ENCODE measurements around the gene OS9. TPM values are rescaled to one million over a fixed set of nuclear protein-coding genes. Genes with fewer than 3 reads are reported as not detected.

Gene OS9
- total RNA-seq, 1 experiment from 2014 or later: 186 TPM

GRCh38 chr12:57758552-57759359 is 64.8 kb downstream of the OS9 start:
- intact Hi-C loops (cut with micrococcal nuclease; ENCODE audit: unreplicated experiment): no loop called here
- no peak for TF ChIP-seq POLR2AphosphoS5 (IDR thresholded peaks at IDR 0.05; ENCODE audit: low read depth, low read length)
- no peak for TF ChIP-seq TCF7L2 (IDR thresholded peaks at IDR 0.05; ENCODE audit: low read depth, low read length)
- TF ChIP-seq SIN3A (IDR thresholded peaks at IDR 0.05; ENCODE audit: borderline replicate concordance, insufficient read depth, low read depth, low read length): no peak
- TF ChIP-seq CTCF (IDR thresholded peaks at IDR 0.05): no peak
- TF ChIP-seq, protein P1, sequence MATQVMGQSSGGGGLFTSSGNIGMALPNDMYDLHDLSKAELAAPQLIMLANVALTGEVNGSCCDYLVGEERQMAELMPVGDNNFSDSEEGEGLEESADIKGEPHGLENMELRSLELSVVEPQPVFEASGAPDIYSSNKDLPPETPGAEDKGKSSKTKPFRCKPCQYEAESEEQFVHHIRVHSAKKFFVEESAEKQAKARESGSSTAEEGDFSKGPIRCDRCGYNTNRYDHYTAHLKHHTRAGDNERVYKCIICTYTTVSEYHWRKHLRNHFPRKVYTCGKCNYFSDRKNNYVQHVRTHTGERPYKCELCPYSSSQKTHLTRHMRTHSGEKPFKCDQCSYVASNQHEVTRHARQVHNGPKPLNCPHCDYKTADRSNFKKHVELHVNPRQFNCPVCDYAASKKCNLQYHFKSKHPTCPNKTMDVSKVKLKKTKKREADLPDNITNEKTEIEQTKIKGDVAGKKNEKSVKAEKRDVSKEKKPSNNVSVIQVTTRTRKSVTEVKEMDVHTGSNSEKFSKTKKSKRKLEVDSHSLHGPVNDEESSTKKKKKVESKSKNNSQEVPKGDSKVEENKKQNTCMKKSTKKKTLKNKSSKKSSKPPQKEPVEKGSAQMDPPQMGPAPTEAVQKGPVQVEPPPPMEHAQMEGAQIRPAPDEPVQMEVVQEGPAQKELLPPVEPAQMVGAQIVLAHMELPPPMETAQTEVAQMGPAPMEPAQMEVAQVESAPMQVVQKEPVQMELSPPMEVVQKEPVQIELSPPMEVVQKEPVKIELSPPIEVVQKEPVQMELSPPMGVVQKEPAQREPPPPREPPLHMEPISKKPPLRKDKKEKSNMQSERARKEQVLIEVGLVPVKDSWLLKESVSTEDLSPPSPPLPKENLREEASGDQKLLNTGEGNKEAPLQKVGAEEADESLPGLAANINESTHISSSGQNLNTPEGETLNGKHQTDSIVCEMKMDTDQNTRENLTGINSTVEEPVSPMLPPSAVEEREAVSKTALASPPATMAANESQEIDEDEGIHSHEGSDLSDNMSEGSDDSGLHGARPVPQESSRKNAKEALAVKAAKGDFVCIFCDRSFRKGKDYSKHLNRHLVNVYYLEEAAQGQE (IDR thresholded peaks at IDR 0.05; ENCODE audit: insufficient read depth in 1 of 2, low read depth in 2 of 2, low read length in 1 of 2): no peak
- ATAC-seq (no peak), DNase-seq (ENCODE audit: low read depth, low spot score) (no peak)
- in situ Hi-C loops (cut with HindIII; ENCODE audit: low pct_unique_long_range_greater_than_20kb, low sequenced_read_pairs): no loop called here
- CTCF ChIA-PET: interaction anchor here (0.5 kb wide), 1 partner anchor 185 kb away, joined by 3 read pairs; no protein-coding TSS in a partner anchor
- Histone ChIP-seq H3K4me1 (ENCODE audit: control insufficient read depth, insufficient read depth, low read length) (no peaks in the 10 kb centered on the region; the same call in 1 of the 2 replicates), H3K9me3 (ENCODE audit: control insufficient read depth, insufficient read depth, low read depth, low read length) (no peaks in the 10 kb centered on the region), H3K27ac (ENCODE audit: low read length) (no peak overlapping the region), H3K27me3 (ENCODE audit: control insufficient read depth, insufficient read depth, low read length) (peaks cover 9% of the 10 kb centered on the region), H3K4me3 (ENCODE audit: low read depth in 2 of 2, low read length in 2 of 2) (no peak overlapping the region), H3K36me3 (ENCODE audit: control insufficient read depth, insufficient read depth, low read length) (no peaks in the 10 kb centered on the region; the same call in 1 of the 2 replicates)
- BruUV-seq (replicated peaks): no TSS peak
- POLR2A ChIA-PET: no interaction called here

DNA sequence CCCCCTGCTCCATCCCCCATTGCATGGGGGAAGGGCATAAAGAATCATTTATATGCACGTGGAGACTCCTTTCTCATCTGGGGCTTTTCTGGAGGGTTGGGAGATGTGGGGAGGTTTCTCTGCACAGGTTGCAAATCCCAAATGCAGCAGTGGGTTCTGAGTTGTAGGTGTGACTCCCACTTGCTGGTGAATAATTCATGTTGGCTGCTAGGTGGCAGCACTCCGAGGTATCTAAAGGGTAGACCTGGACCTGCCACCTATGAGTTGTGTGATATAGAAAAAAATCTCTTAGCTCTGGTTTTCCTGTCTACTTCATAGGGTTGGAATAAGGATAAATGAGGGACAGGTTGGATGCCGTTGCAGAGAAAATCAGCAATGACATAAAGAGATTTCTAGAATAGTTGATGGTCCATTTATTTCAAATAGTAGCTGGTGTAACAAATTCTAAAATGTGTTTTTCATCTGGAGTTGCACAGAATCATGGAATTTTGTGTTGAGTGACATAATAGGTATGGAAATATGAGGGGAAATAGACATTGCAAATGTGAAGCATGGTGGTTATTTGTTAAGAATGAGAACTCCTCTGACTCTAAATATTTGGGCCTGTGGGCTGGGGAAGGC is 65.5 kb downstream of the OS9 start:
- Histone ChIP-seq H3K9me3 (ENCODE audit: control insufficient read depth, insufficient read depth, low read depth, low read length) (no peaks in the 10 kb centered on the region), H3K27me3 (ENCODE audit: control insufficient read depth, insufficient read depth, low read length) (peaks cover 11% of the 10 kb centered on the region), H3K36me3 (ENCODE audit: control insufficient read depth, insufficient read depth, low read length) (no peaks in the 10 kb centered on the region; the same call in 1 of the 2 replicates), H3K4me1 (ENCODE audit: control insufficient read depth, insufficient read depth, low read length) (no peaks in the 10 kb centered on the region; the same call in 1 of the 2 replicates), H3K4me3 (ENCODE audit: low read depth in 2 of 2, low read length in 2 of 2) (no peak overlapping the region), H3K27ac (ENCODE audit: low read length) (no peak overlapping the region)
- ChIA-PET POLR2A (no interaction called here), CTCF (interaction anchor here (0.6 kb wide), 1 partner anchor 174 kb away, joined by 5 read pairs; no protein-coding TSS in a partner anchor)
- ATAC-seq (peak; percentile 48; the same call in 1 of the 2 replicates), DNase-seq (ENCODE audit: low read depth, low spot score) (no peak)
- in situ Hi-C loops (cut with HindIII; ENCODE audit: low pct_unique_long_range_greater_than_20kb, low sequenced_read_pairs) (no loop called here), intact Hi-C loops (cut with micrococcal nuclease; ENCODE audit: unreplicated experiment) (no loop called here)
- TF ChIP-seq CTCF (IDR thresholded peaks at IDR 0.05) (peak; percentile 86), TCF7L2 (IDR thresholded peaks at IDR 0.05; ENCODE audit: low read depth, low read length) (no peak)
- no TSS peak for BruUV-seq (replicated peaks)
